G401.6 (cell line): ENCODE data around the gene CD7.
A peak's percentile ranks its signal among the peaks of the same experiment; 100 is the strongest.
"Not testable (repeated sequence)": the region's sequence is repeated elsewhere in the genome, so short reads cannot be mapped to it uniquely, and the experiment has no call there.

Experiments used
- FAIRE-seq: peaks from 2 replicates; lab custom pipeline; 2012; peaks lifted over from hg19 to GRCh38; lab: Jason Lieb, UNC

Gene CD7

GRCh38 chr17:82317394-82318168, at the start of gene CD7:
Gene CD7, minus strand, starts transcription at chr17:82317608. Its CDS starts 113 bp downstream, at chr17:82317495.
- no peak for FAIRE-seq

GRCh38 chr17:82366749-82367148, 49.3 kb upstream of the CD7 start:
- FAIRE-seq, result no peak

GRCh38 chr17:82365606-82366295, 48.3 kb upstream of the CD7 start:
- FAIRE-seq, result no peak

GRCh38 chr17:82361885-82362633, 44.7 kb upstream of the CD7 start:
- FAIRE-seq, result no peak

GRCh38 chr17:82359451-82360074, 42.2 kb upstream of the CD7 start:
- not testable (repeated sequence) for FAIRE-seq

- peak; percentile 77 for FAIRE-seq
Observed at GRCh38 chr17:82358465-82359350, 41.3 kb upstream of the CD7 start, which contains the start of gene TEX19. Gene TEX19, plus strand, starts transcription at chr17:82359247. Its CDS starts 2,904 bp downstream, at chr17:82362151.

- FAIRE-seq, result no peak
Observed at GRCh38 chr17:82357394-82357793, 40.0 kb upstream of the CD7 start.

GRCh38 chr17:82356845-82357355, 39.5 kb upstream of the CD7 start:
- FAIRE-seq, result no peak

GRCh38 chr17:82355770-82356427, 38.5 kb upstream of the CD7 start:
- no peak for FAIRE-seq

GRCh38 chr17:82354804-82355308, 37.4 kb upstream of the CD7 start:
- FAIRE-seq, result no peak

- no peak for FAIRE-seq
Observed at GRCh38 chr17:82353484-82353883, 36.1 kb upstream of the CD7 start.

- peak; percentile 94 for FAIRE-seq
Observed at GRCh38 chr17:82351713-82352488, 34.5 kb upstream of the CD7 start.

- FAIRE-seq, result no peak
Observed at GRCh38 chr17:82351254-82351712, 33.9 kb upstream of the CD7 start.

- no peak for FAIRE-seq
Observed at GRCh38 chr17:82350182-82351030, 33.0 kb upstream of the CD7 start.

GRCh38 chr17:82349287-82349701, 31.9 kb upstream of the CD7 start:
- no peak for FAIRE-seq

- FAIRE-seq, result no peak
Observed at GRCh38 chr17:82348866-82349265, 31.5 kb upstream of the CD7 start.

- no peak for FAIRE-seq
Observed at GRCh38 chr17:82348434-82348833, 31.0 kb upstream of the CD7 start.

GRCh38 chr17:82347994-82348393, 30.6 kb upstream of the CD7 start:
- FAIRE-seq, result not testable (repeated sequence)
